ENCODE measurements around the gene CASKIN1.

DNA sequence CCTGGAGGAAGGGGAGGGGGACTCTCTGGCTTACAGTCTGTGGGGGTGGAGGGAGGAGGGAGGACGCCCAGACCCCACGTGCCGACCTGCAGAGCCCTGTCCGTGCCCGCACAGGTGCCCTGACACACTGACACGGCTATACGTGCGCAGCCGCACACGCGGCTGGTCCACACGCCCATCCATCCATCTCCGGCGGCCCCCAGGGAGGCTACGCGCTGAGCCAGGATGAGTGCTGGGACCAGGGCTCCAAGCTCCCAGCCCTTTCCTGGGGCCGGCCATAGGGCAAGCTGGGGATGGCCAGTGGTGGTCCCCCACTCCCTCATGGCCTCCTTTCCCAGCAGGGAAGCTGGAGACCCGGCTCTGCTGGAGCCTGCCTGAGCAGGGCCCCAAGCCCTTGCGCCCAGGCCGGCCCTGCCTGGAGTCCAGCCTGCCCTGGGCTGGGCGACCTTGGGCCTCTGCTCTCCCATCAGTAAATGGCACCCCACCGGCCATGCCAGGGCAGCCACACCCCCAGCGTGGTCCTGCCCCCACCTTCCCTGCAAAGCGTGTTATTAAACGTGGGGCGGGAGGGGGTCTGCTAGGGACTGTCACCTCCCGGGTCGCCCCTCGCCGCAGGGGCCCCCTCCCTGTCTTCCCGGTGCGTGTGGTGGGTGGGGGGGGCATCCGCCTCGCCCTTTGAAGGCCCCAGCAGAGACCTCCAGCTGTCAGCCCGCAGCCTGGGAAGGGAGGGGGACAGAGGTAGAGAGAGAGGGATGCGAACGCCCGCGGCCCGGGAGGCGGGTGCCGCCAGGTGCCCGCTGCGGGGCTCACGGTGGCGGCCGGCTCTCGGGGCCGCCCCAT is 863 bp downstream of the CASKIN1 start:
- no peak for TF ChIP-seq POLR2A (IDR thresholded peaks at IDR 0.05)
- TF ChIP-seq, protein P1, sequence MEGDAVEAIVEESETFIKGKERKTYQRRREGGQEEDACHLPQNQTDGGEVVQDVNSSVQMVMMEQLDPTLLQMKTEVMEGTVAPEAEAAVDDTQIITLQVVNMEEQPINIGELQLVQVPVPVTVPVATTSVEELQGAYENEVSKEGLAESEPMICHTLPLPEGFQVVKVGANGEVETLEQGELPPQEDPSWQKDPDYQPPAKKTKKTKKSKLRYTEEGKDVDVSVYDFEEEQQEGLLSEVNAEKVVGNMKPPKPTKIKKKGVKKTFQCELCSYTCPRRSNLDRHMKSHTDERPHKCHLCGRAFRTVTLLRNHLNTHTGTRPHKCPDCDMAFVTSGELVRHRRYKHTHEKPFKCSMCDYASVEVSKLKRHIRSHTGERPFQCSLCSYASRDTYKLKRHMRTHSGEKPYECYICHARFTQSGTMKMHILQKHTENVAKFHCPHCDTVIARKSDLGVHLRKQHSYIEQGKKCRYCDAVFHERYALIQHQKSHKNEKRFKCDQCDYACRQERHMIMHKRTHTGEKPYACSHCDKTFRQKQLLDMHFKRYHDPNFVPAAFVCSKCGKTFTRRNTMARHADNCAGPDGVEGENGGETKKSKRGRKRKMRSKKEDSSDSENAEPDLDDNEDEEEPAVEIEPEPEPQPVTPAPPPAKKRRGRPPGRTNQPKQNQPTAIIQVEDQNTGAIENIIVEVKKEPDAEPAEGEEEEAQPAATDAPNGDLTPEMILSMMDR (IDR thresholded peaks at IDR 0.05), result no peak
